ENCODE data around the gene CLIC2. TPM values are rescaled to one million over a fixed set of nuclear protein-coding genes. Genes with fewer than 3 reads are reported as not detected.
"Not testable (repeated sequence)": the region's sequence is repeated elsewhere in the genome, so short reads cannot be mapped to it uniquely, and the experiment has no call there.

The CLIC2 gene
- 0.20 to 0.49 TPM (median 0.40 TPM) in 3 replicates for polyA plus RNA-seq
- 1.3 TPM for polyA plus RNA-seq (2011; ENCODE audit: low read depth)
- 0.27 and 0.72 TPM in 2 replicates for polyA plus RNA-seq (2011; cell fraction: cytosol; rRNA removed)
- polyA plus RNA-seq (2011; cell fraction: nucleus; rRNA removed): 0.99 and 1.00 TPM in 2 replicates
- polyA plus RNA-seq (2012; ENCODE audit: low replicate concordance): 0.44 and 1.3 TPM in 2 replicates
- polyA minus RNA-seq: 0.20 TPM in 1 of 3 replicates, not detected in the others
- polyA minus RNA-seq (2011; cell fraction: cytosol; rRNA and poly(A)+ RNA removed): not detected
- polyA minus RNA-seq (2011; cell fraction: nucleus; rRNA and poly(A)+ RNA removed): 0.32 and 0.85 TPM in 2 replicates

DNA sequence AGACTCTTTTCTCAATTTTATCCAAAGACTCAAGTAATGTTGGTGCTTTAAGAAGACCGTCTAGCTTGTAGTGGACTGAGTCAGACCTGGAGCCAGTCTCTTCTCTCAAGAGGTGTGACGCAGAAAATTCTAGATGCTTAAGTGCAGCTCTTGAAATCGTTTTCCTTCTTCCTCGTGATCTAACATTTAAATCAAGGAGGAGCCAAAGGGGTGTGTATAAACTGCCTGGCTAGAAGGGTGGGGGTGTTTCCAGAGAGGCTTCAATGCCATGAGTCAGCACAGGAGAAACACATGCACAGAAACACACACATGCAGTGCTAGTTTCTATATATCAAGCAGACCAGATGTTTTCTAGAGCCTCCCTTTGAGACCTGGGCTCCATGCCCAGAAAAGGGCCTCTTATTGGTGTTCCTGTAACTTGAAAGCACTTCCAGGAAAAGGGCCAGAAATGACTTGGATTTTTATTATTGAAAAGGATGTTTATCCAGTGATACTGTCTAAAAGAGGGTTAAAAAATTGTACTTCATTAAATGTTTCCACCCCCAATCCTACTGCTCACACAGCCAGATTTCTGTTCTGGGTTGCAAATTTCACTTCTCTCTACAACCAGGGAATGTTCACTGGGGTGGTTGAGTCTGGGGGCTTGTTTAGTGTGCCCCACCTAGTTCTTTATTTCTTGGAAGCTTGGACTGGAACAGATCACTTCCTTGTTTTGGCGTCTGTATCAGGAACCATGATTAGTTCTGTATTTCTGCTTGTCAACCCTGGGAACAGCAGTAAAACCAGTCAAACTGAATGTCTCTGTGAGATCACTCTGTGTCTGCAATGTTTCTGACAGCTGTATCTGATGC is at the start of gene CLIC2:
TSS of gene CLIC2 (minus strand) at position 129 of the 851 bp plus-strand sequence. CDS start 187 bp downstream, outside the sequence.
- H3K27me3 ChIP-seq (ENCODE audit: control insufficient read depth, extremely low read depth, insufficient read depth, low read length): no peaks in the 10 kb centered on the region
- H3K27ac ChIP-seq (ENCODE audit: control insufficient read depth, insufficient read depth, low read length): no peak within 1 kb of the TSS
- H3K4me3 ChIP-seq (ENCODE audit: control insufficient read depth in 2 of 3, extremely low read depth in 1 of 3, insufficient read depth in 2 of 3, low read depth in 1 of 3, low read length in 3 of 3): no peak within 1 kb of the TSS
- no peak within 1 kb of the TSS for H3K4me2 ChIP-seq (ENCODE audit: control insufficient read depth, extremely low read depth, insufficient read depth, low read depth, low read length)
- no peaks in the 10 kb centered on the region for H3K79me2 ChIP-seq (ENCODE audit: control insufficient read depth, insufficient read depth, low read length)
- no peaks in the 10 kb centered on the region for H3K4me1 ChIP-seq (ENCODE audit: control insufficient read depth, extremely low read depth, insufficient read depth, low read length)
- FAIRE-seq (no peak), DNase-seq (ENCODE audit: low read depth, low spot score) (no peak)
- no peak for TF ChIP-seq EZH2 (IDR thresholded peaks at IDR 0.05; ENCODE audit: low read length)
- no peaks in the 10 kb centered on the region for H3K9me1 ChIP-seq (ENCODE audit: control insufficient read depth, extremely low read depth, insufficient read depth, low read length)
- dilution Hi-C loops (cut with MboI; ENCODE audit: extremely low pct_ligation_motif_present, low sequenced_read_pairs): no loop called here
- no peaks in the 10 kb centered on the region for H4K20me1 ChIP-seq (ENCODE audit: control insufficient read depth, extremely low read depth, insufficient read depth, low read length)
- H3K36me3 ChIP-seq (ENCODE audit: control insufficient read depth in 2 of 2, extremely low read depth in 1 of 2, insufficient read depth in 2 of 2, low read length in 2 of 2): no peaks in the 10 kb centered on the region
- H3K9ac ChIP-seq (ENCODE audit: control insufficient read depth, extremely low read depth, insufficient read depth, low read length): no peak within 1 kb of the TSS
- no peak within 1 kb of the TSS for H2AFZ ChIP-seq (ENCODE audit: control insufficient read depth, low read length)
- H3K9me3 ChIP-seq (ENCODE audit: control insufficient read depth, low read depth, low read length): no peaks in the 10 kb centered on the region

GRCh38 chrX:155382529-155382967 is 48.1 kb upstream of the CLIC2 start:
- DNase-seq (ENCODE audit: low read depth, low spot score); H3K9me1 ChIP-seq (ENCODE audit: control insufficient read depth, extremely low read depth, insufficient read depth, low read length); H3K4me3 ChIP-seq (ENCODE audit: control insufficient read depth in 2 of 3, extremely low read depth in 1 of 3, insufficient read depth in 2 of 3, low read depth in 1 of 3, low read length in 3 of 3); H3K9me3 ChIP-seq (ENCODE audit: control insufficient read depth, low read depth, low read length); H3K9ac ChIP-seq (ENCODE audit: control insufficient read depth, extremely low read depth, insufficient read depth, low read length); H3K27ac ChIP-seq (ENCODE audit: control insufficient read depth, insufficient read depth, low read length); H3K27me3 ChIP-seq (ENCODE audit: control insufficient read depth, extremely low read depth, insufficient read depth, low read length); H2AFZ ChIP-seq (ENCODE audit: control insufficient read depth, low read length); H3K79me2 ChIP-seq (ENCODE audit: control insufficient read depth, insufficient read depth, low read length); H3K36me3 ChIP-seq (ENCODE audit: control insufficient read depth in 2 of 2, extremely low read depth in 1 of 2, insufficient read depth in 2 of 2, low read length in 2 of 2); dilution Hi-C loops (cut with MboI; ENCODE audit: extremely low pct_ligation_motif_present, low sequenced_read_pairs); H3K4me1 ChIP-seq (ENCODE audit: control insufficient read depth, extremely low read depth, insufficient read depth, low read length); H4K20me1 ChIP-seq (ENCODE audit: control insufficient read depth, extremely low read depth, insufficient read depth, low read length); FAIRE-seq; H3K4me2 ChIP-seq (ENCODE audit: control insufficient read depth, extremely low read depth, insufficient read depth, low read depth, low read length): not testable (repeated sequence)

- dilution Hi-C loops (cut with MboI; ENCODE audit: extremely low pct_ligation_motif_present, low sequenced_read_pairs); H3K9ac ChIP-seq (ENCODE audit: control insufficient read depth, extremely low read depth, insufficient read depth, low read length); H3K9me3 ChIP-seq (ENCODE audit: control insufficient read depth, low read depth, low read length); H3K9me1 ChIP-seq (ENCODE audit: control insufficient read depth, extremely low read depth, insufficient read depth, low read length); H3K4me3 ChIP-seq (ENCODE audit: control insufficient read depth in 2 of 3, extremely low read depth in 1 of 3, insufficient read depth in 2 of 3, low read depth in 1 of 3, low read length in 3 of 3); H4K20me1 ChIP-seq (ENCODE audit: control insufficient read depth, extremely low read depth, insufficient read depth, low read length); H3K79me2 ChIP-seq (ENCODE audit: control insufficient read depth, insufficient read depth, low read length); DNase-seq (ENCODE audit: low read depth, low spot score); H2AFZ ChIP-seq (ENCODE audit: control insufficient read depth, low read length); H3K27me3 ChIP-seq (ENCODE audit: control insufficient read depth, extremely low read depth, insufficient read depth, low read length); H3K4me1 ChIP-seq (ENCODE audit: control insufficient read depth, extremely low read depth, insufficient read depth, low read length); H3K4me2 ChIP-seq (ENCODE audit: control insufficient read depth, extremely low read depth, insufficient read depth, low read depth, low read length); H3K27ac ChIP-seq (ENCODE audit: control insufficient read depth, insufficient read depth, low read length); FAIRE-seq; H3K36me3 ChIP-seq (ENCODE audit: control insufficient read depth in 2 of 2, extremely low read depth in 1 of 2, insufficient read depth in 2 of 2, low read length in 2 of 2): not testable (repeated sequence)
Observed at GRCh38 chrX:155381843-155382528, 47.6 kb upstream of the CLIC2 start, which contains the start of gene F8A2. F8A2 (plus strand) TSS chrX:155382095; CDS start chrX:155382115, 20 bp downstream.

DNA sequence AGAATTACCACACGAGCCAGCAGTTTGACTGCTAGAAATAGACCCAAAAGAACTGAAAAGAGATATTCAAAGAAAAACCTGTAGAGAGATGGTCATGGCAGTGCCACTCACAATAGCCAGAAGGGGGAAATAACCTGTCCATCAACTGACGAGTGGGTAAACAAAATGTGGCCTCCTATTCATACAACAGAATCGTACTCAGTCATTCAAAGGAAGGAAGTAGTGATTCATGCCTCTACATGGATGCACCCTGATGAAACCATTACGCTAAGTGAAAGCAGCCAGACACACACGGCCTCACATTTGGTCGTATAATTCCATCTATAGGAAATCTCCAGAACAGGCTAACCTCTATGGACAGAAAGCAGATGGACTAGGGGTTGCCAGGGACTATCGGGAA is 45.4 kb upstream of the CLIC2 start:
- H3K9me1 ChIP-seq (ENCODE audit: control insufficient read depth, extremely low read depth, insufficient read depth, low read length); H4K20me1 ChIP-seq (ENCODE audit: control insufficient read depth, extremely low read depth, insufficient read depth, low read length); H3K79me2 ChIP-seq (ENCODE audit: control insufficient read depth, insufficient read depth, low read length); H3K4me2 ChIP-seq (ENCODE audit: control insufficient read depth, extremely low read depth, insufficient read depth, low read depth, low read length); H3K27ac ChIP-seq (ENCODE audit: control insufficient read depth, insufficient read depth, low read length); H2AFZ ChIP-seq (ENCODE audit: control insufficient read depth, low read length); H3K27me3 ChIP-seq (ENCODE audit: control insufficient read depth, extremely low read depth, insufficient read depth, low read length); H3K36me3 ChIP-seq (ENCODE audit: control insufficient read depth in 2 of 2, extremely low read depth in 1 of 2, insufficient read depth in 2 of 2, low read length in 2 of 2); H3K4me1 ChIP-seq (ENCODE audit: control insufficient read depth, extremely low read depth, insufficient read depth, low read length); H3K4me3 ChIP-seq (ENCODE audit: control insufficient read depth in 2 of 3, extremely low read depth in 1 of 3, insufficient read depth in 2 of 3, low read depth in 1 of 3, low read length in 3 of 3); H3K9ac ChIP-seq (ENCODE audit: control insufficient read depth, extremely low read depth, insufficient read depth, low read length); dilution Hi-C loops (cut with MboI; ENCODE audit: extremely low pct_ligation_motif_present, low sequenced_read_pairs); FAIRE-seq; DNase-seq (ENCODE audit: low read depth, low spot score); H3K9me3 ChIP-seq (ENCODE audit: control insufficient read depth, low read depth, low read length): not testable (repeated sequence)

Measured in keratinocyte (primary cell).